Mesothelial cell of epicardium (in vitro differentiated cells): ENCODE results near the gene COL11A2. TPM values are rescaled to one million over a fixed set of nuclear protein-coding genes. Genes with fewer than 3 reads are reported as not detected.
A peak's percentile ranks its signal among the peaks of the same experiment; 100 is the strongest.

Source experiments
- DNase-seq, 2 experiments: peaks; one replicate each; pipeline ENCODE4 v3.0.0; 2021; ENCODE audit warnings: low spot score in 2 of 2; ENCODE audit not compliant: unreplicated experiment in 2 of 2
- H3K27ac Mint-ChIP-seq: 2 replicates; pipeline ENCODE4 v1.8.0; 2021; ENCODE audit warnings: mixed read lengths
- H3K27me3 Mint-ChIP-seq: 2 replicates; pipeline ENCODE4 v1.8.0; 2021; ENCODE audit warnings: low read depth, mixed read lengths
- H3K36me3 Mint-ChIP-seq: 2 replicates; pipeline ENCODE4 v1.8.0; 2021; ENCODE audit warnings: mixed read lengths
- H3K4me1 Mint-ChIP-seq: 2 replicates; pipeline ENCODE4 v1.8.0; 2021; ENCODE audit warnings: mixed read lengths
- H3K4me3 Mint-ChIP-seq: 2 replicates; pipeline ENCODE4 v1.8.0; 2021; ENCODE audit warnings: mild to moderate bottlenecking, moderate library complexity, mixed read lengths
- H3K9me3 Mint-ChIP-seq: 2 replicates; pipeline ENCODE4 v1.8.0; 2021; ENCODE audit warnings: mixed read lengths
- microRNA-seq: library from miRNA; unstranded; fragments of <30 nt; microRNA quantifications from one replicate; pipeline ENCODE4 v1.2.0, GENCODE V29; 2021; ENCODE audit warnings: inconsistent platforms, mixed read lengths
- total RNA-seq: library from RNA; stranded (reverse); gene quantifications from 3 replicates; pipeline ENCODE4 v1.2.1, GENCODE V29; 2021
- TF ChIP-seq, protein P1 (sequence below): fragments of 200-600 bp; sonication (generic); IDR thresholded peaks from one replicate; pipeline ENCODE4 v1.5.0; 2021; ENCODE audit warnings: antibody characterized with exemption; ENCODE audit not compliant: unreplicated experiment

COL11A2 gene
- total RNA-seq, 1 donor from 2014 or later, result 14.4 TPM

- Mint-ChIP-seq H3K9me3 (no peaks in the 10 kb centered on the region), H3K4me1 (peaks cover 21% of the 10 kb centered on the region), H3K36me3 (no peaks in the 10 kb centered on the region), H3K27me3 (peaks cover 70% of the 10 kb centered on the region), H3K4me3 (peak overlapping the region; percentile 69), H3K27ac (peak overlapping the region; percentile 86)
- TF ChIP-seq, protein P1, sequence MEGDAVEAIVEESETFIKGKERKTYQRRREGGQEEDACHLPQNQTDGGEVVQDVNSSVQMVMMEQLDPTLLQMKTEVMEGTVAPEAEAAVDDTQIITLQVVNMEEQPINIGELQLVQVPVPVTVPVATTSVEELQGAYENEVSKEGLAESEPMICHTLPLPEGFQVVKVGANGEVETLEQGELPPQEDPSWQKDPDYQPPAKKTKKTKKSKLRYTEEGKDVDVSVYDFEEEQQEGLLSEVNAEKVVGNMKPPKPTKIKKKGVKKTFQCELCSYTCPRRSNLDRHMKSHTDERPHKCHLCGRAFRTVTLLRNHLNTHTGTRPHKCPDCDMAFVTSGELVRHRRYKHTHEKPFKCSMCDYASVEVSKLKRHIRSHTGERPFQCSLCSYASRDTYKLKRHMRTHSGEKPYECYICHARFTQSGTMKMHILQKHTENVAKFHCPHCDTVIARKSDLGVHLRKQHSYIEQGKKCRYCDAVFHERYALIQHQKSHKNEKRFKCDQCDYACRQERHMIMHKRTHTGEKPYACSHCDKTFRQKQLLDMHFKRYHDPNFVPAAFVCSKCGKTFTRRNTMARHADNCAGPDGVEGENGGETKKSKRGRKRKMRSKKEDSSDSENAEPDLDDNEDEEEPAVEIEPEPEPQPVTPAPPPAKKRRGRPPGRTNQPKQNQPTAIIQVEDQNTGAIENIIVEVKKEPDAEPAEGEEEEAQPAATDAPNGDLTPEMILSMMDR, result no peak
- peak in 1 of 2 experiments; percentile 66 for DNase-seq
Observed at GRCh38 chr6:33116841-33117711, 75.2 kb downstream of the COL11A2 start.

- H3K27me3 Mint-ChIP-seq, result peaks cover 76% of the 10 kb centered on the region
- TF ChIP-seq, protein P1, result no peak
- no peaks in the 10 kb centered on the region for H3K9me3 Mint-ChIP-seq
- no peaks in the 10 kb centered on the region for H3K36me3 Mint-ChIP-seq
- H3K4me3 Mint-ChIP-seq, result peak overlapping the region; percentile 69
- H3K27ac Mint-ChIP-seq, result peak overlapping the region; percentile 86
- peaks cover 21% of the 10 kb centered on the region for H3K4me1 Mint-ChIP-seq
- DNase-seq, result no peak
Observed at GRCh38 chr6:33116417-33116816, 75.8 kb downstream of the COL11A2 start.

- peaks cover 21% of the 10 kb centered on the region for H3K4me1 Mint-ChIP-seq
Observed at GRCh38 chr6:33114406-33114805, 77.9 kb downstream of the COL11A2 start.

DNA sequence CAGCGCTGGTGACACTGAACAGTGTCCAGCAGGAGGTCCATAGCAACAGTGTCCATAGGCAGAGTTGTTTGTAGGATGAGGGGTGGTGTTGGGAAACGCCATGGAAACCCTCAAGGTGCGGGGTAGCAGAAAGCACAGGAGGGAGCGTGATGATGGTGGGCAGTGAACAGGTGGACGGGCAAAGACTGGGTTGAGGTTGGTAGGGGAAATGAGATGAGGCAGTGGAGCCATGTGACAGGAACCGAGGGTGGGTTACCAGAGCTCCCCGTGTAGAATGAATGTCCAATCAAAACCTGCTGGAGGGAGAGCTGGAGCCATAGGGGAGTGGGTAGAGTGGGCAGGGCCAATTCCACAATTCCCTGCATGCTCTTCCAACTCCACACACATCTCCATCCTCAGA is 78.5 kb downstream of the COL11A2 start:
- no peak for DNase-seq
- no peaks in the 10 kb centered on the region for H3K9me3 Mint-ChIP-seq
- no peak overlapping the region for H3K27ac Mint-ChIP-seq
- H3K4me1 Mint-ChIP-seq, result peaks cover 21% of the 10 kb centered on the region
- H3K27me3 Mint-ChIP-seq, result peaks cover 93% of the 10 kb centered on the region
- no peak overlapping the region for H3K4me3 Mint-ChIP-seq
- no peaks in the 10 kb centered on the region for H3K36me3 Mint-ChIP-seq
- TF ChIP-seq, protein P1, result no peak

More at GRCh38 chr6:33114406-33114805, 77.9 kb downstream of the COL11A2 start:
- no peak for DNase-seq
- TF ChIP-seq, protein P1, result no peak
- Mint-ChIP-seq H3K4me3 (no peak overlapping the region), H3K36me3 (no peaks in the 10 kb centered on the region), H3K9me3 (no peaks in the 10 kb centered on the region), H3K27me3 (peaks cover 89% of the 10 kb centered on the region), H3K27ac (no peak overlapping the region)

Small RNAs within 50 kb of the gene (microRNA-seq; reads per million reads assigned to microRNA genes)
- gene MIR219A1, result 12.6 reads per million, percentile 36 among the genes with 10 or more reads in this experiment

Other genes with a start within 250 kb of the COL11A2 start
- 1.7 to 2.1 TPM (median 2.0 TPM) in 3 replicates for gene HLA-DMA, start 239.4 kb downstream of the COL11A2 start, total RNA-seq
- gene BRD2, start 223.9 kb downstream of the COL11A2 start, total RNA-seq, result 235 to 261 TPM (median 246 TPM) in 3 replicates
- 4.8 to 6.1 TPM (median 5.8 TPM) in 3 replicates for gene HLA-DOA, start 182.9 kb downstream of the COL11A2 start, total RNA-seq
- gene HLA-DPA1, start 118.8 kb downstream of the COL11A2 start, total RNA-seq, result 2.0 to 2.2 TPM (median 2.0 TPM) in 3 replicates
- gene HLA-DPB1, start 116.5 kb downstream of the COL11A2 start, total RNA-seq, result 12.0 to 12.7 TPM (median 12.0 TPM) in 3 replicates
- 67.6 to 70.4 TPM (median 70.3 TPM) in 3 replicates for gene RXRB, start 8.2 kb upstream of the COL11A2 start, total RNA-seq
- 138 to 140 TPM (median 140 TPM) in 3 replicates for gene SLC39A7, start 8.4 kb upstream of the COL11A2 start, total RNA-seq
- gene HSD17B8, start 12.2 kb upstream of the COL11A2 start, total RNA-seq, result 15.0 to 15.3 TPM (median 15.1 TPM) in 3 replicates
- gene RING1, start 16.0 kb upstream of the COL11A2 start, total RNA-seq, result 55.8 to 59.0 TPM (median 56.0 TPM) in 3 replicates
- gene VPS52, start 79.4 kb upstream of the COL11A2 start, total RNA-seq, result 67.2 to 69.8 TPM (median 69.6 TPM) in 3 replicates
- gene RPS18, start 79.6 kb upstream of the COL11A2 start, total RNA-seq, result 2,626 to 2,771 TPM (median 2,750 TPM) in 3 replicates
- gene B3GALT4, start 84.7 kb upstream of the COL11A2 start, total RNA-seq, result 3.9 to 4.6 TPM (median 4.3 TPM) in 3 replicates
- gene WDR46, start 96.8 kb upstream of the COL11A2 start, total RNA-seq, result 46.2 to 53.6 TPM (median 52.0 TPM) in 3 replicates
- 38.7 to 43.0 TPM (median 39.9 TPM) in 3 replicates for gene PFDN6, start 97.1 kb upstream of the COL11A2 start, total RNA-seq
- gene RGL2, start 106.5 kb upstream of the COL11A2 start, total RNA-seq, result 108 to 113 TPM (median 112 TPM) in 3 replicates
- 62.8 to 68.3 TPM (median 64.4 TPM) in 3 replicates for gene TAPBP, start 121.6 kb upstream of the COL11A2 start, total RNA-seq
- gene ZBTB22, start 125.3 kb upstream of the COL11A2 start, total RNA-seq, result 33.2 to 36.0 TPM (median 35.8 TPM) in 3 replicates
- 31.9 to 33.2 TPM (median 33.1 TPM) in 3 replicates for gene DAXX, start 130.5 kb upstream of the COL11A2 start, total RNA-seq
- 30.1 to 31.3 TPM (median 30.3 TPM) in 3 replicates for gene KIFC1, start 199.4 kb upstream of the COL11A2 start, total RNA-seq
- 61.0 to 63.6 TPM (median 63.0 TPM) in 3 replicates for gene PHF1, start 218.5 kb upstream of the COL11A2 start, total RNA-seq
- gene CUTA, start 225.6 kb upstream of the COL11A2 start, total RNA-seq, result 238 to 239 TPM (median 239 TPM) in 3 replicates
- 57.7 to 66.1 TPM (median 65.1 TPM) in 3 replicates for gene SYNGAP1, start 227.6 kb upstream of the COL11A2 start, total RNA-seq